ENCODE results near the gene FAM168B. TPM values are rescaled to one million over a fixed set of nuclear protein-coding genes. Genes with fewer than 3 reads are reported as not detected.
A peak's percentile ranks its signal among the peaks of the same experiment; 100 is the strongest.

FAM168B gene
- total RNA-seq, 1 donor from 2014 or later = 104 TPM

GRCh38 chr2:131064589-131065512, 28.4 kb downstream of the FAM168B start:
- TF ChIP-seq, protein P1, sequence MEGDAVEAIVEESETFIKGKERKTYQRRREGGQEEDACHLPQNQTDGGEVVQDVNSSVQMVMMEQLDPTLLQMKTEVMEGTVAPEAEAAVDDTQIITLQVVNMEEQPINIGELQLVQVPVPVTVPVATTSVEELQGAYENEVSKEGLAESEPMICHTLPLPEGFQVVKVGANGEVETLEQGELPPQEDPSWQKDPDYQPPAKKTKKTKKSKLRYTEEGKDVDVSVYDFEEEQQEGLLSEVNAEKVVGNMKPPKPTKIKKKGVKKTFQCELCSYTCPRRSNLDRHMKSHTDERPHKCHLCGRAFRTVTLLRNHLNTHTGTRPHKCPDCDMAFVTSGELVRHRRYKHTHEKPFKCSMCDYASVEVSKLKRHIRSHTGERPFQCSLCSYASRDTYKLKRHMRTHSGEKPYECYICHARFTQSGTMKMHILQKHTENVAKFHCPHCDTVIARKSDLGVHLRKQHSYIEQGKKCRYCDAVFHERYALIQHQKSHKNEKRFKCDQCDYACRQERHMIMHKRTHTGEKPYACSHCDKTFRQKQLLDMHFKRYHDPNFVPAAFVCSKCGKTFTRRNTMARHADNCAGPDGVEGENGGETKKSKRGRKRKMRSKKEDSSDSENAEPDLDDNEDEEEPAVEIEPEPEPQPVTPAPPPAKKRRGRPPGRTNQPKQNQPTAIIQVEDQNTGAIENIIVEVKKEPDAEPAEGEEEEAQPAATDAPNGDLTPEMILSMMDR (conservative IDR thresholded peaks at IDR 0.05) = no peak
- Mint-ChIP-seq H3K36me3 (peaks cover 31% of the 10 kb centered on the region), H3K27ac (peak overlapping the region; percentile 1), H3K4me1 (ENCODE audit: unreplicated experiment) (peaks cover 30% of the 10 kb centered on the region), H3K27me3 (no peaks in the 10 kb centered on the region), H3K4me3 (peak overlapping the region; percentile 32), H3K9me3 (no peaks in the 10 kb centered on the region)
- DNase-seq (ENCODE audit: extremely low spot score, unreplicated experiment) = no peak

DNA sequence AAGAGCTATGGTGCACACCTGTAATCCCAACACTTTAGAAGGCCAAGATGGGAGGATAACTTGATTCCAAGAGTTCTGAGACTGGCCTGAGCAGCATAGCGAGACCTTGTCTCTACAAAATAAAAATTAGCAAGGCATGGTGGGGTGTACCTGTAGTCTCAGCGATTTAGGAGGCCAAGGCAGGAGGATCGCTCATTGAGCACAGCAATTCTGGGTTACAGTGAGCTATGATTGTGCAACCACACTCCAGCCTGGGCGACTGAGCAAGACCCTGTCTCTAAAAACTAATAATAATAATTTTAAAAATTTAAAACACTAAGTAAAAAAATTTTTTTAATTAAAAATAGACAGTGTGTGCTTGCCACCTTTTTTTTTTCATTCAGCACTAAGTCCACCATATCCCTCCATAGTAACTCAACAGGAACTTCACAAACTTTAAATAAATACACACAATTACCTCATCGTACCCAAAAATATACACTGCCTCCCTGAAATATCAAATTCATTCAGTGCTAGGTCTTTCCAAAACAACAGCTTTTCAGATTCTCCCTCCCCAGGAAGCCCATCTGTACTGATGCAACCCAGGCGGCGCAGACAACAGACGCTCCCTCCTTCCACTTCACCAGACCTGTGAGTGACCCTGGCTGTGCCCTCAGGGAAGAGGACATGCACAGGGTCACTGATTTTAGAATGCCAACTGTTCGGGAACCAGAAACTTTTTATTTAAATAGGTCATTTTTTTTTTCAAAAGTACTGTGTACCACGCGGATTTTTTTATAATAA, 29.6 kb downstream of the FAM168B start:
- no peaks in the 10 kb centered on the region for H3K9me3 Mint-ChIP-seq
- TF ChIP-seq, protein P1 (conservative IDR thresholded peaks at IDR 0.05) = no peak
- H3K27ac Mint-ChIP-seq = no peak overlapping the region
- no peak overlapping the region for H3K4me3 Mint-ChIP-seq
- H3K36me3 Mint-ChIP-seq = peaks cover 31% of the 10 kb centered on the region
- no peak for DNase-seq (ENCODE audit: extremely low spot score, unreplicated experiment)
- H3K27me3 Mint-ChIP-seq = no peaks in the 10 kb centered on the region
- peaks cover 30% of the 10 kb centered on the region for H3K4me1 Mint-ChIP-seq (ENCODE audit: unreplicated experiment)

GRCh38 chr2:131058920-131059319, 34.3 kb downstream of the FAM168B start:
- no peaks in the 10 kb centered on the region for H3K27me3 Mint-ChIP-seq
- H3K4me1 Mint-ChIP-seq (ENCODE audit: unreplicated experiment) = peaks cover 30% of the 10 kb centered on the region
- TF ChIP-seq, protein P1 (conservative IDR thresholded peaks at IDR 0.05) = no peak
- no peak overlapping the region for H3K4me3 Mint-ChIP-seq
- DNase-seq (ENCODE audit: extremely low spot score, unreplicated experiment) = no peak
- H3K36me3 Mint-ChIP-seq = peaks cover 39% of the 10 kb centered on the region
- H3K27ac Mint-ChIP-seq = no peak overlapping the region
- no peaks in the 10 kb centered on the region for H3K9me3 Mint-ChIP-seq

DNA sequence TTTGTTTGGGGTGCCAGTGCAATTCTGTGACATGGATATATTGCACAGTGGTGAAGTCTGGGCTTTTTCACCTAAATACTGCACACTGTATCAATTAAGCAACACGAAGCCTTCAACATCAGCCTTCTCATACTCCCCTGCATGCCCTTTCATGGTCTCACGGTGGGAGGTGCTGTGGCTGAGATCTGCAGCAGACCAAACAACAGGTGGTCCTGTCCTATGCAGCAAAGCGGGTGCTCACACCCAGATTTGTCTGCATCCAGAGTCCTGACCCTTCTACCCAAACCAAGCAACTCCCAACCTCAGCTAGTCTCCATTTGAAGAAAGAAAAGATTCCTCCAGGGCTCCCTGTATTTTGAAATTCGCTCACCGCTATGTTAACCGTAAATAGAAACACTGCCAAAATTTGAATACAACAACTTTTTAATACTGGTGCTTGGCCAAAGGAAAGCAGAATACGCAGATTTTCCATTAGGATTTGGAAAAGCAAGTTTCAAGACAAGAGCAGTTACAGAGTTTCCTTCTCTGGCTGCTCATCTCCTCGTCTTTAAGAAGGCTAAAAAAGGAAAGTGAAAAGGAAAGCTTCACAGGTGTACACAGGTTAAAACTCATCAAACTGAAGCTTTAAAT, 34.9 kb downstream of the FAM168B start:
- H3K4me1 Mint-ChIP-seq (ENCODE audit: unreplicated experiment) = peaks cover 27% of the 10 kb centered on the region
- TF ChIP-seq, protein P1 (conservative IDR thresholded peaks at IDR 0.05) = no peak
- no peak overlapping the region for H3K27ac Mint-ChIP-seq
- no peaks in the 10 kb centered on the region for H3K9me3 Mint-ChIP-seq
- H3K27me3 Mint-ChIP-seq = no peaks in the 10 kb centered on the region
- no peak for DNase-seq (ENCODE audit: extremely low spot score, unreplicated experiment)
- peaks cover 37% of the 10 kb centered on the region for H3K36me3 Mint-ChIP-seq
- H3K4me3 Mint-ChIP-seq = no peak overlapping the region

DNA sequence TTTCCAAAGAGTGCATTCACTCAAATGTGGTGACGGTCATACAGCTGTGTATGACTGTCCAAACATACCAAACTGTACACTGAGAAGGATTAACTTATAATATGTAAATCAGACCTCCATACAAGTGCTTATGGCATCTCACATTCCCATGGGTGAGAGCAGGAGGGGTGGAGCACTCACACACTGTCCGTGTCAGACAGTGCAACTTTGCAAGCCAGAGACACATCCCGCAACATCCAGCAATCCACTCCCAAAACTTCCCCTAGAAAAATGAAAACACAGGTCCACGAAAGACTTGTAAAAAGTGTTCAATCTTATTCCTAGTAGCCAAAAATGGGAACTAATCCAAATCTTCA, 36.4 kb downstream of the FAM168B start:
- TF ChIP-seq, protein P1 (conservative IDR thresholded peaks at IDR 0.05) = no peak
- Mint-ChIP-seq H3K27ac (no peak overlapping the region), H3K4me3 (no peak overlapping the region), H3K36me3 (peaks cover 47% of the 10 kb centered on the region), H3K27me3 (no peaks in the 10 kb centered on the region), H3K4me1 (ENCODE audit: unreplicated experiment) (peaks cover 23% of the 10 kb centered on the region), H3K9me3 (no peaks in the 10 kb centered on the region)
- DNase-seq (ENCODE audit: extremely low spot score, unreplicated experiment) = no peak

Measured in type B pancreatic cell (in vitro differentiated cells).